HG03139 (cell line): ENCODE data around the gene CNGB1.
"Not testable (repeated sequence)": the region's sequence is repeated elsewhere in the genome, so short reads cannot be mapped to it uniquely, and the experiment has no call there.

ENCODE experiments used
- ATAC-seq: cut with Tn5 transposase; IDR thresholded peaks from one replicate; pipeline ENCODE4 v1.9.1; 2021; ENCODE audit not compliant: unreplicated experiment

The CNGB1 gene

DNA sequence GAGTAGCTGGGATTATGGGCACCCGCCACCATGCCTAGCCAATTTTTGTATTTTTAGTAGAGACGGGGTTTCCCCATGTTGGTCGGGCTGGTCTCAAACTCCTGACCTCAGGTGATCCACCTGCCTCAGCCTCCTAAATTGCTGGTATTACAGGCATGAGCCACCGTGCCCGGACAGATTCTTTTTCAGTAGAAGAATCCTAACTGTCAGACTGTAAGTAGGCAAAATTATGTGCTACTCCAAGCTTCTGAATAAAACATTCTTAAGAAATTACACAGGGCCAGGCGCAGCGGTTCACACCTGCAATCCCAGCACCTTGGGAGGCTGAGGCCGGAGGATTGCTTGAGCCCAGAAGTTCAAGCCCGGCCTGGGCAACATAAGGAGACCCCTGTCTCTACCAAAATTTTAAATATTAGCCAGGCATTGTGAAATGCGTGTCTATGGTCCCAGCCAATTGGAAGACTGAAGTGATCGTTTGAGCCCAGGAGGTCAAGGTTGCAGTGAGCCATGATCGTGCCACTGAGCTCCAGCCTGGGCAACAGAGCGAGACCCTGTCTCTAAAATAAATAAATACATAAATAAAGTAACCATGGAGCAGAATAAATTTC, 101.9 kb downstream of the CNGB1 start:
- ATAC-seq: no peak

DNA sequence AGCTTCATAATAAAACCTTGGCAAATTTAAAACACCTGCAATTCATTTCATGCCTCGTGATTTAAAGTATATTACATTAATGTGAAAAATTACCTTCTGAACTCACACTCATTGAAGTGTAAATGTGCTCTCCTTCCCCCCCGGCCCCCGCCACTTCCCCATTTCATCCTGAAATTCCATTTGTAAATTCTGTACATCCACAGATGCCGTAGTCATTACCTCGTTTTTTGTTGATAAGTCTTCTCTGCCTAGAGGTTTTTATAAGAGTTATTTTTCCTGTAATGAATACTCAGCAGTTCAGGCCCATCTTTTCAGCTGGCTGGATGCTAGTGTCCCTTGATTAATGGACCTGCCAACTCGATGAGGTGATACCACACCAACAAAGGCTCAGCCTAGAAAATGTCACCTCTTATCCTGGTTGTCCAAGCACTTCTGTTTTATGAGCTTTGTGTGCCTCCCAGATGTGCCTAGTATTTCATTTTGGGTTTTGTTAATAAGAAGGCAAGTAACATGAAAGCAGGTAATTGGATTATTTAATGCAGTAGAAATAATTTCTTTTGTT, 103.8 kb downstream of the CNGB1 start:
- ATAC-seq: no peak

DNA sequence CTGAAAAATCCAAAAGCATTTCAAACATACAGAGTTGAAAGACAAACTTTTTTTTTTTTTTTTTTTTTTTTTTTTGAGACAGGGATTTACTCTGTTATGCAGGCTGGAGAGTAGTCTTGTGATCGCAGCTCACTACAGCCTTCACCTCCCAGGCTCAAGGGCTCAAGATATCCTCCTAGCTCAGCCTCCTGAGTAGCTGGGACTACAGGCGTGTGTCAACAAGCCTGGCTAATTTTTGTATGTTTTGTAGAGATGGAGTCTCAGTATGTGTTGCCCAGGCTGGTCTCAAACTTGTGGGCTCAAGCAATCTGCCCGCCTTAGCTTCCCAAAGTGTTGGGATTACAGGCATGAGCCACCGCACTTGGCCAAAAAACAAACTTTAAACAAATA, 104.4 kb downstream of the CNGB1 start:
- ATAC-seq: no peak

DNA sequence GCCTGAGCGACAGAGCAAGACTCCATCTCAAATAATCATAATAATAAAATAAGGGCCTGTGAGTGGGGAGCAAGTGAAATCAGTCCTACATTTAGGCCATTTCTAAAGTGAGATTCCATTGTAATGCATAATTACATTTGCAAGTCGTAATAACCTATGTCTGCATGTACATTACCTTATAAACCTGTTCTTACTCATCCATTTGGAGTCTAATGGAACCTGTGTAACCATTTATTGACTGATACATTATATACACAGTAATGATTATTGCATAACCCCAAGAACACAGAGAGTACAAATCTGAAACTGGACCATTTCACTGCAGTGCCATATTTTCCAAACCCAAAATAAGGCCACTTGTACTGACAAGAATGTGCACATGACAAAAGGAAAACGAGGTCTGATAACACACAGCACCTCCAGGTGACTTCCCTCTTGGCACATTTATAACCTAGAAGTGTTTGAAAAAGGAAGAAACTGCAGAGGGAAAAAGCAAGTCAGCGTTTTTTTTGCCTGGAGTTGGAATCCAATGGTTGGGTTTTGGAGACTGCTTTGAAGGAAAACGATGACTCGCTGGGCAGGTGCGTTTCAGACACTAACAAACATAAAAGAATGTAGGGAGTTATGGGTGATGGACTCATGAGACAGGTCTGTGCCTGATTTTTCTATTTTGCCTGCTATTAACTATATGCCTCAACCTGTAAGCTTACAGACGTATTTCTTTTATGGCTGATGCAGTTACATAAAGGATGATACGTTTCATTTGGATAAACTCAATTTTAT, 105.0 kb downstream of the CNGB1 start:
- ATAC-seq: no peak

DNA sequence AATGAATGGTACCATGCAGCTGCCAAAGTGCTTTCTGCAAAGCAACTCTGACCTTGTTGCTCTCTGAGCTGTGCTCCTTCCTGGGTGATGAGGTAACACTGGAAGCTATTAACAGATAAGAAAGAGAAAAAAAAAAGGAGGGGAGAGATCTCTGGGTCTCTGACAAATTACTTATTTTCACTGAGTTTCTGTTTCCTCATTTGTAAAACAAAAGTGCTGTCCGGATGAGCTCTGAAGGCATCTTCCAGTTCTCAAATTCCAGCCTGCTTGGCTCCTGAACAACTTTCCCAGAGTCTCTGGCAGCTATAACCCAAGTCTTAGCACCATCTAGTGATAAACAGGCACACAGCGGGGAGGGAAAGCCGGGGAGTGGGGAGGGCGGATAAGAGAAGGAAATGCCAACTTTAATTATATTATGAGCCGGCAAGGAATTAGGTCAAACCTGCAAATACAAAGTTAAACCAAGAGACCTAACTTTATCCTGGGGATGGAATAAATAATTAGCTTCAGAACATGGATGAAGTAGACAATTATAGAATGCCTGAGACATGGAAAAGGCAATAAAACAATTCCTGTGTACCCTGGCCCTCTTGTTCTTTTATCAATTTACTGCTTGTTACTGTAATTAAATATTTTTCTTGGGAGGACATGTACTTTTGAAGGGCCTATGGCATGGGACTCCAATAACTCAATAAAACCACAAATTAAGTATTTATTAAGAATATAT, 107.3 kb downstream of the CNGB1 start:
- ATAC-seq: no peak

DNA sequence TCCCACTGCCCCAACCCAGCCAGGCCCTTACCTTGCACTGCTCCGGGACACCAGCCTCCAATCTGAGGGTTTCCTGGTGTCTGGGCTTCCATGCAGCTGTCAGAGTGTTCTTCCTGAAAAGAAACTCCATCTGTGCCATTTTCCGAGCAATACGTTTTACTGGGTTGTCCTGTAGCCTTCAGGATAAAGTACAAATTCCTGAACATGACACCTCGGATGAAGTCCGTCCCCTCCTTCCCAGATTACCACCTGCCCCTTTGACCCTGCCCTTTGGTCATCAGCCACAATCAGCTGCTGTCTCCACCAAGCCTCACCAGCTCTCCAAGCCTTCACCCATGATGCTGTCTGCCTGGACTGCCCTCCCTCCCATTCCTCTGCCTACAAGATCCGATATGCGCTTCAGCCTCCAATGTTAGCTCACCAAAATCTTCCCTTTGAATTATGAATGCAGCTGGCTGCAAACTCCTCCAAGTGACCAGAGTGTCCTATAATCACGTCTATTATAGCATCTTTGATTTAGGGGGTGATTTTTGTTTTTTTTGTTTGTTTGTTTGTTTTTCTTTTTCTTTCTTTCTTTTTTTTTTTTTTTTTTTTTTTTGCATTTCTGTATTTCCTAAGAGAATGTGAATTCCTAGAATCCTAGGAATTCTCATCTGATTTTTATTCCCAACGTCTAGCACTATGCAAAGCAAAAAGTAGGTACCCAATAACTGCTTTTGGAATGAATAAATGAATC, 108.1 kb downstream of the CNGB1 start:
- ATAC-seq: no peak

DNA sequence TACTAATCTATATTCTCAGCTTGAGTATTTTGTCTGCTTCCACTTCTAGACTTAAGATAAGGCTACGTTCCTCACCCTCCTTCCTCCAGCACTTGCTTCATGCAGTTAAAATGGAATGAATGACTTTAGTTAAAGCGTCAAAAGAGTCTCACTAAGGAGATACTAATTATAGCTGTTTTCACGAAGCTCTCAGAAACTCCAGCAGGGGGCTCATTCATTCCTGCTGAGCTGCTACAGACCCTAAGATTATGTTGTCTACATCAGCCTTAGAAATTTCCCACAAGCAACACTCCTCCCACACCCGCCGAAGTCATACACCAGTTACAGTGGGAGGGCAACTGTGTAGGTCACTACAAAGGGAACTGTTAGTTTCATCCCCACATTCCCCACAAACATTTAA, 111.6 kb downstream of the CNGB1 start:
- no peak for ATAC-seq

DNA sequence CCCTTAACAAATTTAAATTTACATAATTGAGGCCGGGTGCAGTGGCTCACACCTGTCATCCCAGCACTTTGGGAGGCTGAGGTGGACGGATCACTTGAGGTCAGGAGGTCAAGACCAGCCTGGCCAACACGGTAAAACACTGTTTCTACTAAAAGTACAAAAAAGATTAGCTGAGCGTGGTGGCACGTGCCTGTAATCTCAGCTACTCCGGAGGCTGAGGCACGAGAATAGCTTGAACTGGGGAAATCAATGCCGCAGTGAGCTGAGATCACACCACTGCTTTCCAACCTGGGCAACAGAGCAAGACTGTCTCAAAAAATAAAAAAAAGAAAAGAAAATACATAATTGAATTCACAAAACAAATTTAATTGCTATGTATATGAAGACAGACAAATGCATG, 112.3 kb downstream of the CNGB1 start:
- no peak for ATAC-seq

DNA sequence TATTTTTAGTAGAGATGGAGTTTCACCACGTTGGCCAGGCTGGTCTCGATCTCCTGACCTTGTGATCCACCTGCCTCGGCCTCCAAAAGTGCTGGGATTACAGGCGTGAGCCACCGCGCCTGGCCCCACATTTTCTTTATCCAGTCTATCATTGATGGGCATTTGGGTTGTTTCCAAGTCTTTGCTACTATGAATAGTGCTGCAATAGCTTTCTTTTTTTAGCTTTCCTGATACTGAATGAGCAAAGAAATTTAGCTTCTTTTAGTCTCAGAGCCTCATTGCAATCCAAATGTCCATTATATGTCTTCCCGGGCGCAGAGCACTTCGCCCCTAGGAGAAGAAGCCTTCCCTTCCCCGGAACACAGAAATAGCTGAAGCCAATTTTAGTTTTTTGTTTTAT, 112.9 kb downstream of the CNGB1 start:
- ATAC-seq: not testable (repeated sequence)

DNA sequence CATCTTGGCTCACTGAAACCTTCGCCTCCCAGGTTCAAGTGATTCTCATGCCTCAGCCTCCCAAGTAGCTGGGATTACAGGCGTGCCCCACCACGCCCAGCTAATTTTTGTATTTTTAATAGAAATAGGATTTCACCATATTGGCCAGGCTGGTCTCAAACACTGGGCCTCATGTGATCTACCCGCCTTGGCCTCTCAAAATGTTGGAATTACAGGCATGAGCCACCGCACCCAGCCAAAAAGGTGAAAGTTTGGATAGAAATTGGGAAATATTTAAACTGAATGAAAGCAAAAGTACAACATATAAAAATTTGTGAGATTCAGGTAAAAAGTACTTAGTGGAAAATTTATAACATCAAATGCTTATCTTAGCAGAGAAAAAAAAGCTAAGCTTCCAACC, 115.7 kb downstream of the CNGB1 start:
- ATAC-seq: no peak

DNA sequence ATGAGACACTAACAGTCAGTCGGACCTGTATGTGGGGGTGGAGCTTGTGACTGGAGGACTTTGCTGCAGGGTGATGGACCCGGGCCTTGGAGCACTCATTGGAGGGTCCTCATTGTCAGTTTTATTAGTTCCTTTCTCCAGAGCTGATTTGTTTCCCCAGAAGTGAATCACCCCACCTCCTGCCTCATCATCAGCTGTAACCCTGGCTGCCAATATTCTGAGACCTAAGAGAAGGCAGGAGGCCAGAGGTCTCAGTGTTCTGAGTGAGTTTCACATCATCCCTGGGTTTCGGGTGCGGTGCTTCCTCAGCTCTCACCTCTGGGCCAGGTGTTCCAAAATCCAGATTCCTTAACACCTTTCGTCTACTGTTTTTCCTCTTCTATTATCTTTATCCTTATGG, 118.7 kb downstream of the CNGB1 start:
- ATAC-seq: no peak

DNA sequence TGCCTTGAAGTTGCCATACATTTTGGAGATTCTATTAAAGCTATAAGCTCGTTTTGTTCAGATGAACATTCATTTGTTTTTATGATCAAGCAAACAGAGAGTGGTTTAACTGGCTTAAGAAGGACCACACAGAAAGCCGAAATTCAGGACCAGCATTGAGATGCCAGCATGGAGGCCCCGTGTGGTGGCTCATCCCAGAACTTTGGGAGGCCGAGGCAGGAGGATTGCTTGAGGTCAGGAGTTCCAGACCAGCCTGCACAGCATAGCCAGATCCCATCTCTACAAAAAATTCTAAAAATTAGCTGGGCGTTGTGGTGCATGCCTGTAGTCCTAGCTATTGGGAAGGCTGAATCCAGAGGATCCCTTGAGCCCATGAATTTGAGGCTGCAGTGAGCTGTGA, 122.7 kb downstream of the CNGB1 start:
- ATAC-seq: no peak

DNA sequence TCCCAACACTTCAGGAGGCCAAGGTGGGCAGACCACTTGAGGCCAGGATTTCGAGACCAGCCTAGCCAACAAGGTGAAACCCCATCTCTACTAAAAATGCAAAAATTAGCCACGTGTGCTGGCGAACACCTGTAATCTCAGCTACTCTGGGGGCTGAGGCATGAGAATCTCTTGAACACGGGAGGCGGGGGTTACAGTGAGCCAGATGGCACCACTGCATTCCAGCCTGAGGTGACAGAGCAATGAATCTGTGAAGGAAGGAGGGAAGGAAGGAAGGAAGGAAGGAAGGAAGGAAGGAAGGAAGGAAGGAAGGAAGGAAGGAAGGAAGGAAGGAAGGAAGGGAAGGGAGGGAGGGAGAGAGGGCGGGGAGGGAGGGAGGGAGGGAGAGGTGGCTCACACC, 124.0 kb downstream of the CNGB1 start:
- ATAC-seq: not testable (repeated sequence)

DNA sequence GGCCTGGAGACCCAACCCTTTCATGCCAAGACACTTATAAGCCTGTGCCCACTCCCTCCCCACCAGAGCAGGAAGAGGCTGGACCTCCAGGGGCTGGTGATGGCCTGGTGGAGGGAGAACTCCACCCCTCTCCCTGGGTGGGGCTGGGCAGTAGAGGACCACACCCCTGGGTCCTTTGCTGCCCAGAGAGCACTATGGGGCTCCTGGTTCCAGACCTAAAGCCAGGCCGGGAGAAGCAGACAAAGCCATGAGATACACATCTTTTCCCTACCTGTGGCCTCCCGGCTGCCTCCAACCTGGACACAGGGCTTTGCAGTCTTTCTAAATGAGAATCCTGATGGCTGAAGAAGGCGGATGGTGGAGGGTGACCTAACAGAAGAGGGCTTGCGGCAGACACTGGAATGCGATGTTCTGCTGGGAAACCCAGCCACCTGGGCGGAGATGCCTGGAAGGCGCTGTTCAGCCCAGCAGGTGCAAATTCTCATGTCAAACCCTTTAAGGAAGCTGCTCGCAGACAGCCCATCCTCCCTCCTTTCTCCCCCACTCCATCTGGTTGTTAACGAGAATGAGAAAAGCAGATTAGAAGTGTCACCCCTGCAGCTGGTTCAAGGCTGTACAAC, 124.7 kb downstream of the CNGB1 start:
- no peak for ATAC-seq

DNA sequence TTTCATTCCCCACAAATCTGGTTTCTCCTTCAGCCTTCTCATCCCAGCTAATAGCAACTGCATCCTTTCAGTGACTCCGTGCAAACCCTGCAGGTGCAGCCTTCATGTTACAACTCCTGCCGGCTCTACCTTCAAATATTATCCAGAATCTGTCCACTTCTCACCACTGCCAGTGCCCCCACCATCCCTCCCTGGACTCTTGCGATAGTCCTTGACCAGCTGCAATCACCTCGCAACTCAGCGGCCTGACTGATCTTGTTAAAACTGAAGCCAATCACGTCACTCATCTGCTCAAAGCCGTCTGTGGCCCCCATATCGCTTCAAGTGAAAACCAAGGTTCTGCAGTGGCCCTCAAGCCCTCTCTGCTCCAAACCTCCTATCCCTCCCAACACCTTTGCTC, 125.8 kb downstream of the CNGB1 start:
- no peak for ATAC-seq

DNA sequence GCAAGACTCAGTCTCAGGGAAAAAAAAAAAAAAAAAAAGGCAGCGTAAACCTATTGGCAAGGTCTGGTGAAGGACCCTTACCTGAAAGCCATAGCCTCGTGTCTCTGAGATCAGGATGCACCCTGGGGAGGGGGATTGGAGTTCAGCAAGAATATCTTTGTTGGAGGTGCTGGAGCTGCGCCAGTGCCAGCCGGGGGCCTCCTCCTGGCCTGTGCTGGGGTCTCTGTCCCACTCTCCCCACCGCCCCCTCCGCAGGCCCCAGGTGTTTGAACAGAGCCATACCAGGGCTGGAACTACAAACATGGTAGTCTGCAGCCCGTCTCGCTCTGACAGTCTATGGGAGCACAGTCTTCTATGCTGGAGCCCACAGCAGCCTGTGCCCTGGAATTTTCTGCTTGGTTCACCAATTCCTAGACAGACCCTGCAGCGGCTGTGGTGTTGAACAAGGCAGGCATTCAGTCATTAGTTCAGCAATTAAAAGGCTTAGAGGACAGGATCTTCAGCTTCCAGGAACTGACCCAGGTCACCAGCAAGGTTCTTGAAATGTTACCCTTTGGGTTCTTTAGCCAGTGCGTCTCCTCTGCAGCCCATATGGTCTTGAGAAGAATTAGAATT, 126.4 kb downstream of the CNGB1 start:
- no peak for ATAC-seq

DNA sequence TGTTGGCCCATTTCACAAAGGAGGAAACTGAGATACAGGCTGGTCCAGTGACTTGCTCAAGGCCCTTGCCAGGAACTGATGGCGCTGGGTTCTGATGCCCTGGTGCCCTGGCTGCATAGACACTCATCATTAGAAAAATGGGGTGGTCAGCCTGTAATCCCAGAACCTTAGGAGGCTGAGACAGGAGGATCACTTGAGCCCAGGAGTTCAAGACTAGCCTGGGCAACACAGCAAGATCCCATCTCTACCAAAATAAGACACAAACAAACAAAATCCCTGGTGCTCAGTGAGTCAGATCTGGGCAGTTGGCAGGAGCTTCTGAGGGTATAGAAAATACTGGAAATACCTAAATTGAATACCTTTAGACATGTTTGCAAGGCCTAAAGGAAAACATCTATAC, 127.5 kb downstream of the CNGB1 start:
- ATAC-seq: no peak

DNA sequence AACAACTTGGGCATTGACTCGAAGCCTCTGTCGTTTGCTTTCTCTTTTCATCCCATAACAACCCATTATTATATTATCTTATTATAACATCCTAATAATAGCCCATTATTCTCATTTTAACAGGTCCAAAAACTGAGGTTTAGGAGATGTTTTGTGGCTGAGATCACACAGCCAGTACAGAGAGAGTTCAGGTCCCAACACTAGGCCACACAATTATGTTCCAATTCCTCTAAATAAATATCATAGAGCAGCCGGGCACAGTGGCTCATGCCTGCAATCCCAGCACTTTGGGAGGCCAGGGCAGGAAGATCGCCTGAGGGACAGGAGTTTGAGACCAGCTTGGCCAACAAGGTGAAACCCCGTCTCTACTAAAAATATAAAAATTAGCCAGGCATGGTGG, 128.3 kb downstream of the CNGB1 start:
- ATAC-seq: no peak

DNA sequence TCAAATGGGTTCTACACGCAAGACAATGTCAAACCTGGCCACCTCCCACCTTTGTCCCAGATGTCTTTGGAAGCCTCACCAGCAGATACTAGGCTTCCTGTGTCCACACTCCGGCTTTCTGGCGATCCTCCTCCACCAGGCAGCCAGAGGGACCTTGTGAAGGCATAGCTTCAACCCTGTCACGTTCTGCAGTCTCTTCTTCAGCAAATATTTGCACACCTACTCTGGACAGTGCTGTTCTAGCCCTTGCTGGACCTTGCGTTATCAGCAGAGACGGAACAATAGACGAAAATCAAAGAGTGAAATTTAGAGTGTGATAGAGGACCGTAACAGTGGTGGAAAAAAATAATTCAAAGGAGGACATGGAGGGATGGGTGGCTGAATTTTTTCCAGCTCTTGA, 130.1 kb downstream of the CNGB1 start:
- no peak for ATAC-seq

DNA sequence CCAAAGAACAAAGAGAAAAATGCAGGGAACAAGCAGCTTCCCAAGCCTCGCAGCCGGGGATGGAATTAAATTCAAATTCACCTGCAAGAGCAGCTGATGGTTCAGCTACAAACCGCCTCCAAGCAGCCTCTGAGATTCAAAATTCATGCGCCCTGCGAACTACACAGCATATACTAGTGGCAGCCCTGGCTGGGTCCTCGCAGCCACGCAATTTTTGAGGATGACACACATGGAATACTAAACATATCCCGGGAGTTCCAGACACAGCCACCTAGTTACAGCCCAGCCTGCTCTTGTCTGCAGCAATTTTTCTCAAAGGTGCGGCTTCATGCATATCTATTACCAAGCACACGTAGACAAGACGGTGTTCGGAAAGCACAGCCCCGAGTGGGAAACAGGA, 132.8 kb downstream of the CNGB1 start:
- ATAC-seq: no peak
